Bone marrow (tissue), 2 donors: Measurements from ENCODE around the gene ATG10.
"Not testable (repeated sequence)": the region's sequence is repeated elsewhere in the genome, so short reads cannot be mapped to it uniquely, and the experiment has no call there.

Experiments
- DNase-seq, 2 donors: peaks; one replicate each; lab custom pipeline; 2025; lab: John Stamatoyannopoulos, UW

ATG10 gene

DNA sequence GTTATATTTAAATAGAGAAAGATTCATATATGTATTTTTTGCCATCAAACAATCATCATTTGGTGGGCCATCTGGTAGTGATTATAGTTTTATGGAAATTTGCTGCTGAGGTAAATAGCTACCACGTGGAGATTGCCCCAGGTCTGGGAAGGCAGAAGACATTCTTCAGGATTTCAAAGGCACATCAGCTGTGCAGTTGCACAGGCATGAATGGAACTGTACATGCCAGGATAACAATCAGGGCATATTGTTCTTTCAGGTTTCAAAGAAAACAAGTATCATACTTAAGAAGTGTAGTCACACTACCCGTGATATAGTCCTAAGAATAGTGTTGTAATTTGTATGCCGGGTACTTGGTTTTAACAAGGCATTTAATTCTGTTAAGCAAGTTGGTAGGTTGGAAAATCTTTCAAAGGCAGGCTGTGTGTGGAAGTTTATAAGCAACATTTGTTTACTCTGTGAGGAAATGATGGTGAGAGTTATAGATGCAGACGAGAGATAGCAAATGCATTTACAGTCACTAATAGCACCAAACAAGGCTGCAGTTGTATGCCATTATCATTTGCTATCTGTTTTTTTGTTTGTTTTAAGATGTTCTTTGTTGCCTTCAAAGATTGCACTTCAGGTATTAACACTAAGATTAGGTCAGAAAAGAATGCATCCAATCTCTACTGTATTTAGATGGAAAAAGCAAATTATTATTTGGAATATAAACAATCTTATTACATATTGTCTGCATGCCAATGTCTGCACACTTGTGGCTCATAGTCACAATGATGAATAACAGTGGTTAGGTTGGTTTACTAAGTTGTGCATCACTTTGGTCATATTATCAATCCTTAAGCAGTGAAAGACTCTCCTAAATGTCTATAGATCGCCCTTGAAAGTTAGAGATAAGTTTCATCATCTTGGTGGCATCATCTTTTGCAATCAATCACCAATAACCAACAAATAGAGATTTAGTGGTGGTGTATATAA lies 251.1 kb downstream of the ATG10 start:
- no peak for DNase-seq

DNA sequence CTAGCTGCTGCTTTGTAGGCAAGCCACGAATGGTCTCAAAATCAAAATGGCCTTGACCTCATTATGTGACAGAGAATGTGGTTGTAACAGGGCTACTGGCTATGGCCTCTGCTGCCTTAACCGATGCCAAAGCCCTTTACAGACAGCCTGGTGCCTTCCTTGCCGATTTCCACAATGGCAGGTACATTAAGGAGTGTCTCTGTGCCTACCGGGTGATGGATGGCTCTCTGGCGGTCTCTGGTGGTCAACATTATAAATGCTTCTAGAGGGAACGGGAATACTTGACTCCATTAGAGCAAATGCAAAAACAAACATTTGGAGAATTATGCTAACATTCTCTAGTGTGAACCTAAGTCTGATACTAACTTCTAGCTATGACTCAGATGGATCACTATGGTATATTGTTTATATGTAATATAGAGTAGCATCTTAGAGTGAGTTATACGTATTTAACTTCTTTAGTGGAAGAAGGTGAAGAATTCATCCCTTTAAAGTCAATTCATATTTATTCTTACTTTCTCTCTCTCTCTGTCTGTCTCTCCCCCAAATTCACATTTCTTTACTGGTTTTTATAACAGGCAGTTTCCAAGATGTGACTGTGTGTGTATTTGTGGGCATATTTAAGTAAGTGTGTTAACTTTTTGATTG lies 253.8 kb downstream of the ATG10 start:
- peak in 1 of 2 donors; percentile 36 for DNase-seq

DNA sequence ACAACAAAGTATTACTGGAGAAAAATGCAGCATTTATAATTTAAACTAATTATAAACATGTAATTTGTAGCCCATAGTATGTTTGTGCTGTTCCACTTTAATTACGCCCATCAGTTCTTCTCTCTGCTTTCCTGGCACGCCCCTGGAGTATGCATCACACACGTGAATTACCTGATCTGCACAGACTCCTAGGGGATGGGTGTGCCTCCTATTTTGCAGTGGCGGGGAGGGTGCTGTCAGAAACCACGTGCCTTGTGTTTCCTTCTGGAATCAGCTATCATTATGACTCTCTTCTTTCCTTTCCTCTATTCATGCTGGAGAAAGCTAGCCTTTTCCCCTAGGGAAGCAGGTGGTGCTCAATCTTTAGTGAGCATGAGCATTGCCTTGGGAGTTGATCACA lies 263.1 kb downstream of the ATG10 start:
- DNase-seq: no peak

DNA sequence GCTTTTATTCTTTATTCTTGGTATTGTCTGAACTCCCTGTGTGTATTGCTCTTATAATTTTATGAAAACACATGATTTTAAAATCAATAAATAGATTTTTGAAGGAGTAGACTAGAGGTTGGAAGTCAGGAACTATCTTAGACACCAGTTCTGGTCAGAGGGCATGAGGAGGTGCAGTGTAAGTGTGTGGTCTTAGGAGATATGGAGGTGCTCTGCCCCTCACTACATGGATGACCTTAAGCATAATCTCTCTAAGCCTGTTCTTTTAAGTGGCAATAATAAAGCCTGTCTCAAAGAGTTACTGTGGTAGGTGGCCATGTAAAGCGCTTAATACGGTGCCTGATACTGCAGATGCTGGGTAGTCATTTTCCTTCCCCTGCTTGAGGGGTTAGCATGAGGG lies 272.3 kb downstream of the ATG10 start:
- DNase-seq: no peak

DNA sequence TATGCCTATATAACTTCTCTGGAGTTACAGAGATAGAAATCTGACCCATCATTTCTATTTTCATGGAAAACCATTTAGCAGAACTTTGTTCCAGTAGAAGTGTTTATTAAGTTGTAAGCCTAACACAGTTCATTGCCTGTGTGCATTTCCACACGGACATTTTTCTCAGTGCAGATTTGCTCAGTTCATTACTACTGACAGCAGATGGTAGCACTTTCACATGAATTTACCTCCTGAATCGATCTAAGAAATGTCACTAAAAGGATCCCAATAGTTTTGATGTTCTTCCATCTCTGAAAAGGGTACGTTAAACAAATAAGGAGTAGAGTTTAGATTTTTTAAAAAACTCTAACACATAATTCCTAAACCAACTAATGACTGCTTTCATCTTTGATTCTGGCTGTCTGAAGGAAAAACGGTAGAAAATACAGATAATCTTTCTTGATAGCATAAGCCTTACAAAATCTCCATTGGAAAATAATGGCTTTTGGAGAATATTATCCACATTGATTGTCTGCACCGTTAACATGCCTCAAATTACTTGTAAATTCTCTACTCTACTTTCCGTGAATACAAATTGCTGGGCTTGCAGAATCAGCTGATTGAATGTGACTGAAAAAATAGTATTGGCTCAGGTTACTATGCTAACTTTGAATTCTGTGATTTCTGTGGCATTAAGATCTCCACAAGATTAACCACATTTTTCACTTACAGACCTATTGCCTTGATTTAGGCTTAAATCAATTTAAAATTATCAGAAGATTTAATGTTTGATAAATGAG lies 273.2 kb downstream of the ATG10 start:
- DNase-seq: no peak

DNA sequence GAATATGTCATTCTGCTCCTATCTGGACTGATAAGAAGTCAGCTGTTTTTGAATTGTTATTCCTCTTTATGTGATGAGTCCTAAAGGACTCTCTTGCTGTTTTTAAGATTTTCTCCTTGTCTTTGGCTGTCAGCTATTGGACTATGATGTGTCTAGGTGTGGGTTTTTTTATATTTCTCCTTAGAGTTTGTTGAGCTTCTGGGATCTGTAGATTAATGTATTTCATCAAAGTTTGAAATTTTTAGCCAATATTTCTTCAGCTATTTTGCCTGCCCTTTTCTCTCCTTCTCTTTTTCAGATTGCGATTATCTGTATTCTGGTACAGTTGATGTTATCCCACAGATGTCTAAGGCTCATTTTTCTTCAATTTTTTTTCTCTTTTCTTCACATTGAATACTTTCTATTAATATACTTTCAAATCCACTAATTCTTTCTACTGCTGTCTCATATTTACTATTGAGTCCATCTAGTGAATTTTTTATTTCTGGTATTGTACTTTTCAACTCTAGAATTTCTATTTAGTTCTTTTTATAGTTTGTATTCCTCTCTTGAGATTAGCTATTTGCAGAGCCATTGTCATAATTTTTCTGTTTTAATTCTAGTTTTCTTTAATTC lies 275.2 kb downstream of the ATG10 start:
- no peak for DNase-seq

DNA sequence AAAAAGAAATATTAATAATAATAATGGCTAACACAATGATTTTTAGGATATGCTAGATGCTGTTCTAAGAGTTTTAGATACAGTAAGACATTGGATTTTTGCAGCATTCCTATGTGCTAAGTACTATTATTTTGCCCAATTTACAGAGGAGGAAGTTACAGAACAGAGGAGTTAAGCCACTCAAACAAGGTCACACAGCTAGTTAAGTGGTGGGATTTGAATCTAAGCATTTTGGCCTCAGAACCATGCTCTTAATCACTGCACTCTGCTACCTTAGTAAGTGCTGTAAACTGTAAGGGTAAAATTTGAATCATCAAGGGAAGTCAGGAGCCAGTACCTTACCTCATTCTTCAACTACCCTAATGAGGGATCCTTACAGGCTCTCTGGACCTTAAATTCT lies 280.9 kb downstream of the ATG10 start:
- no peak for DNase-seq

DNA sequence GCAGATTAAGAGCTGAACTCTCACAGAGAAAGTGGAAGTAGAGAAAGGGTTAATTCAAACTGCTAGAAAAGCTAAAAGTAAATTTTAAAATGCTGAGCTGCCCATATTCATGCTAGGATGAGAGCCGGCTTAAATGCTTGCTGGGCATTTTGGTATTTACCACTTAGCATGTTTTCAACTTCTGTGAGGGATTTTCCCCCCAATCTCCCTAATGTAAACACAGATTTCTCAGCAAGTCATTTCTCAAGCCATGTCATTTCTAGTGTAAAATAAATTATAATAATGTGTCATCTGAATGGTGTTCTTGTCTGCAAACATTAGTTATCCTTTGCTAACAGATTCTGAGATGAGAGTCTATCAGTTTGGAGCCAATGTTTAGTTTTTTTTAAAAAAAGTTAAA lies 284.0 kb downstream of the ATG10 start:
- no peak for DNase-seq

DNA sequence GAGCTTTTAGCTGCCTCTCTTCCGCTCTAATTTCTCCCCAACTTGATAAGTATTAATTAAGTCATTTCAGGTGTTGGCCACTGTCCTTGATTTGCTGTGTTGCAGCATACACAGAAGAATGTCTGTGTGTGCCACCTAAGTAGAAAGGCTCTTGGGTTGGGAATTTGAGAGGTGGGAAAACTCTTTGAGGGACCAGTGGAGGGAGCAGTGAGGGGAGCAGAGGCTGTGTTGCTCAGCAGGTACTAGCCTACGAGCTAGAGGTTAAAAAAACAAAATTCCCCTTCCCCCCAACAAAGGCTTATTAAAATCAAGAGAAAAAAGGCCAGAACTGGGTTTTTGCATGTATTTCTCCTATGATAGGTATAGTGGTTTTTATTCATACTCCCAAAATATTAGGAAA lies 285.4 kb downstream of the ATG10 start:
- DNase-seq: no peak

DNA sequence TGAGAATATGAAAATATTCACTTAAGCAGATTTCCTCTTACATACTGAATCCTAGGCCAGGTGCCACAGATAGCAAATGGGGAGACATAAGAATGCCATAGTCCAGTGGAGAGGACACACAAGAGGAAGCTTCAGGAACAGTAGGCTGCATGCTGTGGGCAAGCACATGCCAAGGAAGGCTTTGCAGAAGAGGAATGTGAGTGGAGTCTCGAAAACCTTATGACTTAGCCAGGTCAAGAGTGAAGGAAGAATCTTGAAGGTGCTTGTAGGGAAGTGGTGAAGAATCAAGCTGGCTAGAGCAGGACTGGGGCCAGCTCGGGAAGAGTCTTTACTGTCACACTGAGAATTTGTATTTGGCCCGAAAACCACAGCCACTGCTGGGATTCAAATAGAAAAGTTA lies 285.9 kb downstream of the ATG10 start:
- DNase-seq: no peak

DNA sequence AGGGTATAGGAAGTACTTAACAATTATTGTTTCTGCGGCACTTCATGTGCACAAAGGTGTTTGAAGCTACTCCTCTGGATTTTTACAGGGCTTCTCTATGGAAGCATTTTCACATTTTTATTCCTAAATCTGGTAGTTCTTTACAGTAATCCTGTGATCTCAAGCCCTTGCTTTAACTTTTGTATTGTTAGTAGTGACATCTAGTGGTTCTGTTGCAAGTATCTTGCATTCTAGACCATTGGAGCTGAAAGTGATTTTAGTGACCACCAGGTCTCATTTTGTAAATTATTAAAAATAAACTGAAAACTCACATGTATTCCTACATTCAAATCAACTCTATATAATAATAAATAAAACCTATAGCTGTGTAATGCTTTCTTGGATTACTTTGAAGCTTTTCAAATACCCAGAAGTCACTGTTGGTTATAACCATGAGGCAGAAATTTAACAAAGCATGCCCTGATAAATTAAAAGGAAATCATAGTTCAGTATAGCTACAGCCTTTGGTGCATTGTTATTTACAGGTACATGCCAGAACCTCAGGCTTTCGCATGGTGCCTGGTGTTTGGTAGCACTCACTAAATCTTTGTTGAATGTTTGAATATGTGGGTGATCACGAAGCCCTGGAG lies 287.5 kb downstream of the ATG10 start:
- peak in 1 of 2 donors; percentile 8 for DNase-seq

DNA sequence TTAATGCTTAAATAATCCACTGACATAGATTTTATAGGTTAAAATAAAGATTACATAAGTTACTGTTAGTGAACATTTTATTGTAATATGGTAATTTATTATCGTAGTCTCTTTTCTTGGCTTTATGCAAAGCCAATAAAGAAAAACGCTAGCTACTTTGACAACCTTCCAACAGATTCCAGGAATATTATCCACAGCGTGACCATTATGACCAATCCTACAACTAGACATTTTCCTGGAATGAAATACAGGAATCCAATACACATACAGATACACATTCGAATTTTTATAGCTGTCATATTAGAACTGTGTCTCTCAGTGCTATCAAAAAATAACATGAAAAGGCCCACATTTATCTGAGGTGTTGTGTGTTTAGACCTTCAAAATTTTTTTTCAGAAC lies 293.2 kb downstream of the ATG10 start:
- no peak for DNase-seq

DNA sequence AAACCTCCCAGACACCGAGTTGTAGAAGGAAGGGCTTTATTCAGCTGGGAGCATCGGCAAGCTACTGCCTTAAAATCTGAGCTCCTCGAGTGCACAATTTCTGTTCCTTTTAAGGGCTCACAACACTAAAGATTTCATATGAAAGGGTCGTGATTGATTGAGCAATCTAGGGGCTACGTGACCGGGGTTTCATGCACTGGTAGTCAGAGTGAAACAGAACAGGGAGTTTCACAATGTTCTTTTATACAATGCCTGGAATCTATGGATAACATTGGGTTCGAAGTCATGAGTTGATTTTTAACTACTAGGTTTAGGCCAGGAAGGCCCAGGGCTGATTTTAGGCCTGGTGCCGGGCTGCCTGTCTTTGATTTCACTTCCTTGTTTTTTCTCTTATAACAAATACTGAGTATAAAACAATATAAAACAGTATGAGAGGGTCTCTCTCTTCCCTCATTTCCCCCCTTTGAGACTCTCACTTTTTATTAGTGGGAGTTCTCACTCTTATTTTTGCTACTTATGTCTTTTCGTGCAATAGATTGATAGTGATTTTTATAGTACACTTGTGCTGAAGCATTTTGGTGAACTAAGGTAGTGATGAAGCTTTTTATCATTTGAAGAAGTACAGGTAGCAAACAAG lies 295.6 kb downstream of the ATG10 start:
- DNase-seq: not testable (repeated sequence)

DNA sequence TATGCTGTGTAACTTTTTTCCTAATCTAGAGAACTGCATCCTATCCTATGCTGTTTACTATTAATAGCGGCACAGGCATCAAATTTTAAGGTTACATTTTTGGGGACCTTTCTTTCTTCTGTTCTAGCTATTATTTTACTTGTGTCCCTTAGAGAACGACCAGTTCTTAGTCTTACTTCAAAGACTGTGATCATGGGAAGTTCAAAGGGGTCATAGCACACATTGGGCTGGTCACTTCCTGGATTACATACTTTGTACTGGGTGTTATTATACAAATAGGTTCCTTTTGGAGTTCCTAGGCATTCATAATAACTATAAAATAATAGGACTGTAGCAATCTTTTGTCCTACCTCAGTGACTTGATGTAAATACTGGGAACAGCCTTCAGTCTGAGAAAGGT lies 297.5 kb downstream of the ATG10 start:
- DNase-seq: not testable (repeated sequence)

DNA sequence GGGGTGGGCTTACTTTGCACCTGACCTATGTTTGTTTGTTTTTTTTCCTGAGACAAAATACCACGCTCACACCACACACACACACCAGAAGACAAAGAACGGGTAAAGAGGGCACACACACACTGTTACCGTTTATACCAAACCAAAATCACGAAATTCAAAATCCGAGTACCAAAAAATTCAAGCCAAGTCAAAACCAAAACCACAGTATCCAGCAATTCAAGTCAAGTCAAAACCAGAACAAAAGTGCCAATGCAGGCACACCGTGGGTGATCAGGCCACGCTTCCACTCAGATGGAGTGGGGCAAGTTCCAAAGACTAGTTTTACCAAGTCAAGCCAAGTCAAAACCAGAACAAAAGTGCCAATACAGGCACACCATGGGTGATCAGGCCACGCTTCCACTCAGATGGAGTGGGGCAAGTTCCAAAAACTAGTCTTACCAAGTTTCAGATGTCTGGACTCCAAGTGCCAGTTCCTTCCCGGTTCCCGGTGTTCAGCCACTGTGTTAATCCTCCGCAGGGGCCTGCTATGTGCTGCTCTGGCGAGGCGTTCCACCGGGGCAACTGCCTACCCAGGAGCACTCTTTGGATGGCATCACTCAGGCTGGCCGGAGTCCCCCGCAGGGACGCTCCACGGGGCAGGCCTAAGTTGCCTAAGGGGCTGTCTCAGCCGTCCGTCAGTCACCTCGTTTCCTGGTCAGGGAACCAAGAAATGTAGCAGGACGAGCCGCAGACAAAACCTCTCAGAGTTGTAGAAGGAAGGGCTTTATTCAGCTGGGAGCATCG lies 300.9 kb downstream of the ATG10 start:
- DNase-seq: not testable (repeated sequence)

DNA sequence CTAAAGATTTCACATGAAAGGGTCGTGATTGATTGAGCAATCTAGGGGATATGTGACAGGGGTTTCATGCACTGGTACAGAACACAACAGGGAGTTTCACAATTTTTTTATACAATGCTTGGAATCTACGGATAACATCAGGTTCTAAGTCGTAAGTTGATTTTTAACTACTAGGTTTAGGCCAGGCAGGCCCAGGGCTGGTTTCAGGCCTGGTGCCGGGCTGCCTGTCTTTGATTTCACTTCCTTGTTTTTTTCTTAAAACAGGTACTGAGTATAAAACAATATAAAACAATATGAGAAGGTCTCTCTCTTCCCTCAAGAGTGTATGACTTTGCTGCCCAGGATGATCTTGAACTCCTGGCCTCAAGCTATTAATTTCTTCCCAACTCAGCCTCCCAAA lies 301.6 kb downstream of the ATG10 start:
- DNase-seq: not testable (repeated sequence)

DNA sequence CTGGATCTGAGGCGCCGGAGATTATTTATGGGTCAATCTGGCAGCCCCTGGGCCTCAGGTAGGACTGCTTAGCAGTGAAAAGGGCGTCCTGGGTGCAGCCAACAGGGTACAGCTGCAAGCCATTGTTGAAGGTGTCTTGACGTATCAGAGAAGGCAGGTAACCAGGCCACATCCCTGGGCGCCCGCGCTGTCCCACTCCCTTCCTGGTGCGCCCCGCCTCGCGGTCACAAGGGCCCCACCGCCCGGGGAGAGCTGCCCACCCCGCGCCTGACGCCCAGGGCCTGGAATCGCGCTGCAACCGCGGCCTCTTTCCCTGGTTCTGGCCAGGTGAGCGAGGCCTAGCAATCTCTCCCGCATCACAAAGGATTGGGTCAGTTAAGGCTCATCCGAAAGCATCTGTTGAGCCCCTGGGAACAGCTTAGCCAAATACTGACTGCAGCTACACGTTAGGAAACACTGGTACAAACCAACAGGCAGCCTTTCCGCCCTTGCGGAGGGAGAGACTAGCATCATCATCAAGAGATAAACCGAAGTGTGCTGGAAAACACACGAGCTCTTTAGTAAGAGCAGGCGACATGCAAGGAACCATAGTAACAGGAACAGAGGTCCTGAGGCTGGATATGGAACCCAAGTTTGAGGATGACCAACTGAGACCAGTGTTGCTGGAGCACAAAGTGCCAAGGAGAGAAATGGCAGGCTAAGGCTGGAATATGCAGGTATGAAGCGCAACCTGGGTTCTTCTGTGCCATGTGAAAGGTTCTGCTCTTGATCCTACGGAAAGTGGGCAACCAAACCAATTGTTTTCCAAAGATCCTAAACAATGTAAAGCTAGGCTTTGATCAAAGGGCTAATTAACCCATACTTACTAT lies 302.8 kb downstream of the ATG10 start:
- no peak for DNase-seq

DNA sequence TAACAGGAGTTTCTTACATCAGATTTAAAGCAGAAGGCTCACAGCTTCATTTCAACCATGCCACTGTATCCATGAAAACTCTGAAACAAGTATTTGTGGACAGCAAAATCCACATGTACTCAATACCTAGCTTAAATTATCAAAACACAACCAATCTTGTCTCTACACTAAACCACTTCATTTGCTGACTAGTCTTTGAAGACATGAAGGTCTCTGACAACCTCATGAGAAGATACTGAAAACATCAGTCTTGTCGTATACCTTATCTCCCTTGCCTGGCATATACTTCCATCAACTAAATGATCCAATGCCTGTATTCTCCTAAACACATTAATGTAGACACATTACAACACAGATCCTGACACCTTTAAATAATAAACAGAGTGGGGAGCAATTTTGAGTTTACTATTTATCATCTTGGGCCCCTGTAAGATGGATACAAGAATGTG lies 303.4 kb downstream of the ATG10 start:
- DNase-seq: no peak
